A673 (cell line): Measurements from ENCODE around the gene RNU6-9. TPM values are rescaled to one million over a fixed set of nuclear protein-coding genes. Genes with fewer than 3 reads are reported as not detected.

Experiments
- BruUV-seq: library from RNA; stranded (reverse); fragments of 400-500 nt; replicated peaks from 2 replicates; lab custom pipeline; 2021; lab: Mats Ljungman, UMichigan
- CTCF ChIA-PET: fragments of 300-600 bp; sonication (Branson Sonifier 250); formaldehyde crosslinking; loops from one replicate; lab custom pipeline; 2022; ENCODE audit warnings: antibody characterized with exemption; lab: Charles Lee
- POLR2A ChIA-PET: fragments of 300-600 bp; sonication (Branson Sonifier 250); formaldehyde crosslinking; loops from one replicate; lab custom pipeline; 2022; ENCODE audit warnings: antibody characterized with exemption; ENCODE audit not compliant: low non-redundant PET; lab: Charles Lee
- DNase-seq: peaks from one replicate; pipeline ENCODE4 v3.0.0-alpha.2; 2015; ENCODE audit warnings: low spot score
- H3K27ac ChIP-seq: fragments of 200-600 bp; sonication (generic); 2 replicates; pipeline ENCODE4 v1.5.1; 2016; ENCODE audit warnings: mixed run types, low read depth, mild to moderate bottlenecking, mixed read lengths, antibody characterized with exemption, low read length; ENCODE audit not compliant: poor library complexity, severe bottlenecking
- H3K27me3 ChIP-seq: fragments of 200-600 bp; sonication (generic); replicated peaks from 2 replicates; pipeline ENCODE4 v1.6.1; 2017; ENCODE audit warnings: mixed run types, low read depth, mild to moderate bottlenecking, mixed read lengths, antibody characterized with exemption, low read length; ENCODE audit not compliant: insufficient read depth, poor library complexity
- H3K36me3 ChIP-seq: fragments of 200-600 bp; sonication (generic); 2 replicates; pipeline ENCODE4 v1.6.1; 2016; ENCODE audit warnings: mixed run types, mild to moderate bottlenecking, mixed read lengths, antibody characterized with exemption, low read length; ENCODE audit not compliant: insufficient read depth, poor library complexity, severe bottlenecking
- H3K4me1 ChIP-seq: fragments of 200-600 bp; sonication (generic); 2 replicates; pipeline ENCODE4 v1.6.1; 2017; ENCODE audit warnings: mixed run types, mild to moderate bottlenecking, mixed read lengths, antibody characterized with exemption, low read length; ENCODE audit not compliant: insufficient read depth, poor library complexity, severe bottlenecking
- H3K4me3 ChIP-seq: fragments of 200-600 bp; sonication (generic); 2 replicates; pipeline ENCODE4 v1.5.1; 2016; ENCODE audit warnings: low read depth, mixed run types, mild to moderate bottlenecking, mixed read lengths, low read length; ENCODE audit not compliant: poor library complexity, severe bottlenecking
- H3K9me3 ChIP-seq: fragments of 200-600 bp; sonication (generic); 2 replicates; pipeline ENCODE4 v1.6.1; 2016; ENCODE audit warnings: mixed run types, low read depth, mild to moderate bottlenecking, mixed read lengths, antibody characterized with exemption, low read length; ENCODE audit not compliant: poor library complexity, severe bottlenecking
- CTCF ChIP-seq: fragments of 300-800, 200-600 bp; sonication (generic); conservative IDR thresholded peaks from 2 replicates; pipeline ENCODE4 v1.5.1; 2017; ENCODE audit warnings: low read depth, mild to moderate bottlenecking, antibody characterized with exemption, low read length, moderate library complexity, mixed read lengths
- EZH2 ChIP-seq: fragments of 200-600 bp; sonication (generic); IDR thresholded peaks from 2 replicates; pipeline ENCODE4 v1.6.1; 2017; ENCODE audit warnings: borderline replicate concordance, low read depth, mild to moderate bottlenecking, mixed read lengths, antibody characterized with exemption, low read length; ENCODE audit not compliant: poor library complexity, severe bottlenecking
- intact Hi-C: fragments of 100-400 bp; cut with micrococcal nuclease; formaldehyde crosslinking; loops from one replicate; pipeline ENCODE4 v1.10.0; 2022; ENCODE audit not compliant: unreplicated experiment
- total RNA-seq: library from RNA; stranded (reverse); gene quantifications from 2 replicates; pipeline ENCODE4 v1.2.3, GENCODE V29; 2021

Gene RNU6-9
- total RNA-seq, 1 experiment from 2014 or later = not detected

- intact Hi-C loops = no loop called here
- CTCF ChIA-PET = no interaction called here
- no peaks in the 10 kb centered on the region for H3K27me3 ChIP-seq
- no TSS peak for BruUV-seq
- no peaks in the 10 kb centered on the region for H3K9me3 ChIP-seq
- H3K4me1 ChIP-seq = no peaks in the 10 kb centered on the region
- POLR2A ChIA-PET = no interaction called here
- TF ChIP-seq CTCF (no peak), EZH2 (no peak)
- DNase-seq = no peak
- H3K4me3 ChIP-seq = no peak overlapping the region
- peaks cover 41% of the 10 kb centered on the region for H3K36me3 ChIP-seq
- no peak overlapping the region for H3K27ac ChIP-seq
Observed at GRCh38 chr19:887072-887471, 6.2 kb upstream of the RNU6-9 start.

GRCh38 chr19:887599-887998, 5.7 kb upstream of the RNU6-9 start:
- no peaks in the 10 kb centered on the region for H3K27me3 ChIP-seq
- no TSS peak for BruUV-seq
- no peak overlapping the region for H3K4me3 ChIP-seq
- intact Hi-C loops = no loop called here
- TF ChIP-seq CTCF = no peak
- no peak for TF ChIP-seq EZH2
- no peaks in the 10 kb centered on the region for H3K4me1 ChIP-seq
- ChIA-PET POLR2A (no interaction called here), CTCF (no interaction called here)
- no peak for DNase-seq
- no peaks in the 10 kb centered on the region for H3K9me3 ChIP-seq
- H3K36me3 ChIP-seq = peaks cover 37% of the 10 kb centered on the region
- H3K27ac ChIP-seq = no peak overlapping the region

DNA sequence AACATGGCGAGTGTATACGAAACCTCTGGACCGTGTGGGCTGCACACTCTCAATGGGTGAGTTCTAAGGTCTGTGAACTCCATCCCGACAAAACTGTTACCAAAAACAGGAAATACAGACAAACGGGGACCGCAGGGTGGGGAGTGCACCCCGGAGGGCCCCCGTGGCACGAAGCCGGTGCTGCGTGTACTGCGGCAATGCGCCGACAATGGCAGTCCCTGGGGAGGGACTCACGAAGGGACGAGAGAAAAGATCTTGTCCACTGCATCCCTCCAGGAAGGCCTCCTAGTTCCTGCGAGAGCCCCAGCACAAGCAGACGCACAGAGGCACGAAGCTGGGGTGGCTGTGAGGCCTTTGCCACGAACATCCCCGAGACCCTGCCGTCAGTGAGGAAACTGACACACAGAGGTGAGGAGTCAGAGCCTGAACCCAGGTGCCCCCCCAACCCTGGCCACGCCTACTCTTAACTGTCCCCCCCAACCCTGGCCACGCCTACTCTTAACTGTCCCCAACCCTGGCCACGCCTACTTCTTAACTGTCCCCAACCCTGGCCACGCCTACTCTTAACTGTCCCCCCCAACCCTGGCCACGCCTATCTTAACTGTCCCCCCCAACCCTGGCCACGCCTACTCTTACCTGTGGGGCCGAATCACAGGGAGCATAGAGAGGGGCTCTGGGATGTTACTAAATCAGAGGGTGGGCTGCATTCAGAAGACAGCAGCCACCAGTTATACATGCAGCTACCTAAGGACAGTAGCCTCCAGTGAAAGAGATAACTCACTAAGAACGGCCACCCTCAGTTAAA, 4.5 kb upstream of the RNU6-9 start:
- no peaks in the 10 kb centered on the region for H3K9me3 ChIP-seq
- TF ChIP-seq CTCF (no peak), EZH2 (no peak)
- H3K27ac ChIP-seq = no peak overlapping the region
- no peaks in the 10 kb centered on the region for H3K27me3 ChIP-seq
- DNase-seq = no peak
- ChIA-PET POLR2A (no interaction called here), CTCF (no interaction called here)
- H3K36me3 ChIP-seq = peaks cover 35% of the 10 kb centered on the region
- H3K4me3 ChIP-seq = no peak overlapping the region
- BruUV-seq = TSS peak; percentile 38
- no peaks in the 10 kb centered on the region for H3K4me1 ChIP-seq
- intact Hi-C loops = no loop called here
